ENCODE data around the gene TMEM255B.

Gene TMEM255B

GRCh38 chr13:113804017-113804702, 45.1 kb downstream of the TMEM255B start:
- no peak for DNase-seq (ENCODE audit: low read depth in 2 of 2)

- no peak for DNase-seq (ENCODE audit: low read depth in 2 of 2)
Measured at GRCh38 chr13:113804703-113805430, 45.8 kb downstream of the TMEM255B start.

GRCh38 chr13:113805431-113806103, 46.5 kb downstream of the TMEM255B start:
- no peak for DNase-seq (ENCODE audit: low read depth in 2 of 2)

- no peak for DNase-seq (ENCODE audit: low read depth in 2 of 2)
Measured at GRCh38 chr13:113806104-113806471, 47.1 kb downstream of the TMEM255B start.

- DNase-seq (ENCODE audit: low read depth in 2 of 2) = no peak
Measured at GRCh38 chr13:113806526-113806925, 47.5 kb downstream of the TMEM255B start.

GRCh38 chr13:113808058-113808834, 49.2 kb downstream of the TMEM255B start:
- no peak for DNase-seq (ENCODE audit: low read depth in 2 of 2)

- no peak for DNase-seq (ENCODE audit: low read depth in 2 of 2)
Measured at GRCh38 chr13:113809934-113810333, 50.9 kb downstream of the TMEM255B start.

- DNase-seq (ENCODE audit: low read depth in 2 of 2) = no peak
Measured at GRCh38 chr13:113810640-113811039, 51.6 kb downstream of the TMEM255B start.

GRCh38 chr13:113811081-113811928, 52.3 kb downstream of the TMEM255B start:
- DNase-seq (ENCODE audit: low read depth in 2 of 2) = no peak

- no peak for DNase-seq (ENCODE audit: low read depth in 2 of 2)
Measured at GRCh38 chr13:113812178-113813040, 53.4 kb downstream of the TMEM255B start.

- DNase-seq (ENCODE audit: low read depth in 2 of 2) = no peak
Measured at GRCh38 chr13:113813070-113813748, 54.2 kb downstream of the TMEM255B start.

- DNase-seq (ENCODE audit: low read depth in 2 of 2) = no peak
Measured at GRCh38 chr13:113813749-113814434, 54.9 kb downstream of the TMEM255B start.

GRCh38 chr13:113814435-113814821, 55.4 kb downstream of the TMEM255B start:
- DNase-seq (ENCODE audit: low read depth in 2 of 2) = no peak

- DNase-seq (ENCODE audit: low read depth in 2 of 2) = no peak
Measured at GRCh38 chr13:113815151-113816058, 56.4 kb downstream of the TMEM255B start.

GRCh38 chr13:113816254-113816929, 57.4 kb downstream of the TMEM255B start:
- no peak for DNase-seq (ENCODE audit: low read depth in 2 of 2)

GRCh38 chr13:113816946-113817859, 58.2 kb downstream of the TMEM255B start:
- DNase-seq (ENCODE audit: low read depth in 2 of 2) = peak; percentile 62 to 76

All from stimulated activated CD8-positive, alpha-beta memory T cell treated with anti-CD3 and anti-CD28 coated beads, Interleukin-2, amount 100 ng/mL, for 1 hour (primary cell).